K562 (cell line): ENCODE data around the gene MAP3K14. TPM values are rescaled to one million over a fixed set of nuclear protein-coding genes. Genes with fewer than 3 reads are reported as not detected.

Source experiments
- CTBP1 ChIP-seq: fragments of 450-650 bp; IDR thresholded peaks from 2 replicates; pipeline ENCODE4 v1.6.1; 2016; ENCODE audit warnings: borderline replicate concordance
- GABPA ChIP-seq: fragments of 200-800 bp; sonication (Bioruptor generic); conservative IDR thresholded peaks from 2 replicates; pipeline ENCODE4 v1.6.1; 2016; ENCODE audit warnings: low read depth, missing genetic modification characterization, missing compliant biosample characterization
- HDAC2 ChIP-seq: fragments of 450-650 bp; IDR thresholded peaks from 2 replicates; pipeline ENCODE4 v1.6.1; 2016; ENCODE audit warnings: mild to moderate bottlenecking
- IRF2 ChIP-seq: sonication (generic); formaldehyde crosslinking; IDR thresholded peaks from 2 replicates; pipeline ENCODE4 v1.8.1; 2022; ENCODE audit warnings: mild to moderate bottlenecking, missing genetic modification reagents
- IRF9 ChIP-seq: fragments of 450-650 bp; IDR thresholded peaks from 2 replicates; pipeline ENCODE4 v1.6.1; 2016; ENCODE audit warnings: missing biosample characterization, missing genetic modification characterization
- MNT ChIP-seq, 2 experiments: fragments of 450-650 bp; conservative IDR thresholded peaks; 2 replicates each; pipeline ENCODE4 v1.6.1; 2017; ENCODE audit warnings: mild to moderate bottlenecking in 2 of 2, moderate library complexity in 2 of 2
- MTA1 ChIP-seq: fragments of 450-650 bp; IDR thresholded peaks from 2 replicates; pipeline ENCODE4 v1.6.1; 2017; ENCODE audit warnings: borderline replicate concordance
- MYC ChIP-seq, 2 experiments: fragments of 250-450 bp in 1 of 2; sonication (Bioruptor Pico) in 1 of 2; IDR thresholded peaks; 2 replicates each; pipeline versions ENCODE4 v1.5.1 to v1.6.1; 2012 to 2021; ENCODE audit warnings: low read depth in 2 of 2, borderline replicate concordance in 1 of 2, improper control_type of control experiment in 1 of 2, low read length in 1 of 2, mild to moderate bottlenecking in 1 of 2, moderate library complexity in 1 of 2
- NR2C2 ChIP-seq, 2 experiments: fragments of 200-800 bp in 1 of 2; sonication (Bioruptor generic) in 1 of 2; sonication (generic) in 1 of 2; formaldehyde crosslinking in 1 of 2; IDR thresholded peaks; 2 replicates each; pipeline versions ENCODE4 v1.6.1 to v1.8.0; 2016 to 2022; ENCODE audit warnings: mild to moderate bottlenecking in 1 of 2, missing compliant biosample characterization in 1 of 2, missing genetic modification characterization in 1 of 2, missing genetic modification reagents in 1 of 2
- POLR2G ChIP-seq: fragments of 200-400 bp; formaldehyde crosslinking; IDR thresholded peaks from 2 replicates; pipeline ENCODE4 v1.6.1; 2017; ENCODE audit warnings: low read depth, mild to moderate bottlenecking, antibody characterized with exemption, low read length, moderate library complexity
- RNF2 ChIP-seq: sonication (generic); IDR thresholded peaks from 2 replicates; pipeline ENCODE4 v1.6.1; 2016
- SMARCE1 ChIP-seq: fragments of 450-650 bp; IDR thresholded peaks from 2 replicates; pipeline ENCODE4 v1.7.1; 2016; ENCODE audit warnings: mild to moderate bottlenecking
- TAF1 ChIP-seq: IDR thresholded peaks from 2 replicates; pipeline ENCODE4 v1.6.1; 2011; ENCODE audit warnings: mild to moderate bottlenecking, low read length, moderate library complexity; ENCODE audit not compliant: insufficient read depth, control insufficient read depth, severe bottlenecking; ENCODE audit errors: extremely low read depth
- U2AF1 ChIP-seq: fragments of 200-400 bp; formaldehyde crosslinking; optimal IDR thresholded peaks from 2 replicates; pipeline ENCODE3; 2017; ENCODE audit warnings: mild to moderate bottlenecking, low read depth, low read length, moderate library complexity
- ZBTB7A ChIP-seq: IDR thresholded peaks from 2 replicates; pipeline ENCODE4 v1.6.1; 2011; ENCODE audit warnings: low read depth, mild to moderate bottlenecking, low read length, moderate library complexity, borderline replicate concordance; ENCODE audit not compliant: control insufficient read depth
- ZEB2 ChIP-seq: fragments of 450-650 bp; IDR thresholded peaks from 2 replicates; pipeline ENCODE4 v1.6.1; 2016
- ZFX ChIP-seq: sonication (generic); formaldehyde crosslinking; IDR thresholded peaks from 2 replicates; pipeline ENCODE4 v1.8.0; 2022; ENCODE audit warnings: mild to moderate bottlenecking, missing genetic modification reagents, moderate library complexity
- ZNF175 ChIP-seq: fragments of 200-800 bp; sonication (Bioruptor generic); IDR thresholded peaks from 2 replicates; pipeline ENCODE4 v1.6.1; 2016; ENCODE audit warnings: low read depth, mild to moderate bottlenecking, missing genetic modification characterization, missing compliant biosample characterization
- ZNF3 ChIP-seq: fragments of 250-450 bp; sonication (Bioruptor Pico); IDR thresholded peaks from 2 replicates; pipeline ENCODE4 v1.5.0; 2021; ENCODE audit warnings: mild to moderate bottlenecking, moderate library complexity
- polyA plus RNA-seq, 8 experiments: library from polyadenylated mRNA; depleted of rRNA in 4 of 8; stranded (reverse) in 5 of 8; unstranded in 3 of 8; fragments of >200 nt; fragmentation: Nextera tagmentation in 2 of 8; fragmentation: Illumina TruSeq in 1 of 8; extraction: Ambion mirVana in 2 of 8; extraction: Trizol in 1 of 8; gene quantifications; 2 replicates each; pipeline versions ENCODE4 v1.2.1 to v1.2.3, GENCODE V29; 2011 to 2014; ENCODE audit warnings: inconsistent platforms in 1 of 8, missing spikeins in 1 of 8
- total RNA-seq, 7 experiments: library from RNA; depleted of rRNA in 6 of 7; stranded (reverse); fragments of >200 nt in 6 of 7; fragmentation: Illumina TruSeq in 2 of 7; extraction: Trizol in 2 of 7; gene quantifications; 2 replicates each; pipeline versions ENCODE4 v1.2.1 to v1.2.3, GENCODE V29; 2011 to 2021; ENCODE audit warnings: low replicate concordance in 1 of 7

Gene MAP3K14
- total and polyA plus RNA-seq, 9 of the 15 experiments (the other 6 are each of a cell fraction or from before 2014, with no cell fraction given), result 0.45 to 8.7 (median 3.2) TPM

GRCh38 chr17:45228763-45229539 is 87.9 kb downstream of the MAP3K14 start (continued):
- TF ChIP-seq TAF1, result no peak
- peak; percentile 65; the same call in 1 of the 2 replicates for TF ChIP-seq RNF2
- TF ChIP-seq ZNF3, result no peak
- peak; percentile 29; the same call in 1 of the 2 replicates for TF ChIP-seq MTA1
- peak; percentile 59 for TF ChIP-seq IRF9 (tag)
- no peak for TF ChIP-seq IRF2 (CRISPR knock-in tag)
- peak; percentile 30; the same call in 1 of the 2 replicates for TF ChIP-seq ZEB2
- peak; percentile 85 for TF ChIP-seq HDAC2
- no peak for TF ChIP-seq NR2C2 (CRISPR knock-in tag; IDR thresholded peaks at IDR 0.05)
- TF ChIP-seq NR2C2 (tag; IDR thresholded peaks at IDR 0.05), result peak; percentile 58; the same call in 1 of the 2 replicates
- TF ChIP-seq POLR2G, result peak; percentile 61
- peak; percentile 85 for TF ChIP-seq ZFX (CRISPR knock-in tag)
- peak; percentile 61 for TF ChIP-seq ZNF175 (CRISPR knock-in tag)
- TF ChIP-seq ZBTB7A, result peak; percentile 68
- peak; percentile 59 to 79 for TF ChIP-seq MNT (conservative IDR thresholded peaks at IDR 0.05)
- no peak for TF ChIP-seq U2AF1
- peak; percentile 82 for TF ChIP-seq CTBP1
- peak; percentile 54 for TF ChIP-seq MYC (IDR thresholded peaks at IDR 0.05; ENCODE audit: low read depth, low read length)
- no peak for TF ChIP-seq MYC (CRISPR knock-in tag; IDR thresholded peaks at IDR 0.05; ENCODE audit: borderline replicate concordance, low read depth)
- TF ChIP-seq SMARCE1, result peak; percentile 78
- peak; percentile 65 for TF ChIP-seq GABPA (tag)
